IMR-90 (cell line): ENCODE measurements around the gene AKNA. TPM values are rescaled to one million over a fixed set of nuclear protein-coding genes. Genes with fewer than 3 reads are reported as not detected.

Experiments used
- ATAC-seq: fragments of 200-7000 bp; cut with Tn5 transposase; 2 replicates; pipeline ENCODE4 v1.9.1; 2020; ENCODE audit warnings: low read depth, mild to moderate bottlenecking, moderate library complexity
- BruUV-seq: library from RNA; stranded (reverse); fragments of 400-500 nt; replicated peaks from 2 replicates; lab custom pipeline; 2021; lab: Mats Ljungman, UMichigan
- CTCF ChIA-PET: fragments of 300-600 bp; formaldehyde crosslinking; extraction: SDS; loops from one replicate; lab custom pipeline; 2021; ENCODE audit warnings: antibody characterized with exemption; lab: Yijun Ruan, JAX
- POLR2A ChIA-PET: fragments of 300-600 bp; sonication (Branson Sonifier 250); formaldehyde crosslinking; loops from one replicate; lab custom pipeline; 2022; ENCODE audit warnings: antibody characterized with exemption; ENCODE audit not compliant: unreplicated experiment; lab: Charles Lee
- DNase-seq: peaks from one replicate; pipeline ENCODE4 v3.0.0; 2013
- H2AFZ ChIP-seq: replicated peaks from 2 replicates; pipeline ENCODE3; 2013; ENCODE audit warnings: low read length, mild to moderate bottlenecking; ENCODE audit not compliant: poor library complexity
- H2AK5ac ChIP-seq: 2 replicates; pipeline ENCODE4 v1.6.1; 2013; ENCODE audit warnings: low read depth, low read length, inconsistent platforms
- H2AK9ac ChIP-seq: replicated peaks from 2 replicates; pipeline ENCODE3; 2013; ENCODE audit warnings: mild to moderate bottlenecking, low read depth, low read length, moderate library complexity; ENCODE audit not compliant: poor library complexity
- H2BK120ac ChIP-seq: 2 replicates; pipeline ENCODE4 v1.6.1; 2013; ENCODE audit warnings: low read depth, low read length, inconsistent platforms
- H2BK15ac ChIP-seq: 3 replicates; pipeline ENCODE4 v1.6.1; 2013; ENCODE audit warnings: low read depth, low read length, inconsistent platforms
- H2BK20ac ChIP-seq: 2 replicates; pipeline ENCODE4 v1.6.1; 2013; ENCODE audit warnings: low read depth, mild to moderate bottlenecking, inconsistent platforms, low read length, moderate library complexity
- H2BK5ac ChIP-seq: 2 replicates; pipeline ENCODE4 v1.6.1; 2013; ENCODE audit warnings: mild to moderate bottlenecking, low read depth, low read length, inconsistent platforms; ENCODE audit not compliant: poor library complexity, severe bottlenecking
- H3K14ac ChIP-seq: replicated peaks from 2 replicates; pipeline ENCODE4 v1.6.1; 2013; ENCODE audit warnings: low read depth, low read length, inconsistent platforms
- H3K18ac ChIP-seq: 2 replicates; pipeline ENCODE4 v1.6.1; 2013; ENCODE audit warnings: low read depth, low read length, control low read depth
- H3K23ac ChIP-seq: 2 replicates; pipeline ENCODE4 v1.6.1; 2013; ENCODE audit warnings: low read depth, low read length, inconsistent platforms
- H3K27ac ChIP-seq: 2 replicates; pipeline ENCODE4 v1.5.1; 2013; ENCODE audit warnings: mild to moderate bottlenecking, control low read depth, low read length; ENCODE audit not compliant: insufficient read depth
- H3K27me3 ChIP-seq: 2 replicates; pipeline ENCODE4 v1.6.1; 2013; ENCODE audit warnings: low read length; ENCODE audit not compliant: control insufficient read depth, insufficient read depth
- H3K36me3 ChIP-seq: 2 replicates; pipeline ENCODE4 v1.6.1; 2013; ENCODE audit warnings: low read length, mixed read lengths; ENCODE audit not compliant: control insufficient read depth, insufficient read depth
- H3K4ac ChIP-seq: 2 replicates; pipeline ENCODE4 v1.6.1; 2013; ENCODE audit warnings: low read depth, low read length, inconsistent platforms
- H3K4me1 ChIP-seq: 2 replicates; pipeline ENCODE4 v1.6.1; 2013; ENCODE audit warnings: low read length, mixed read lengths; ENCODE audit not compliant: control insufficient read depth, insufficient read depth
- H3K4me2 ChIP-seq: 2 replicates; pipeline ENCODE4 v1.6.1; 2013; ENCODE audit warnings: low read depth, mild to moderate bottlenecking, control low read depth, low read length, moderate library complexity
- H3K4me3 ChIP-seq: 2 replicates; pipeline ENCODE4 v1.5.1; 2013; ENCODE audit warnings: low read depth, mild to moderate bottlenecking, control low read depth, low read length, moderate library complexity; ENCODE audit not compliant: insufficient read depth
- H3K56ac ChIP-seq: 2 replicates; pipeline ENCODE4 v1.6.1; 2013; ENCODE audit warnings: low read length, inconsistent platforms; ENCODE audit not compliant: insufficient read depth; ENCODE audit errors: extremely low read depth
- H3K79me1 ChIP-seq, 2 experiments: 2 replicates each; pipeline ENCODE4 v1.6.1; 2013; ENCODE audit warnings: low read length in 2 of 2, inconsistent platforms in 1 of 2, low read depth in 1 of 2
- H3K9ac ChIP-seq: 2 replicates; pipeline ENCODE4 v1.6.1; 2013; ENCODE audit warnings: low read depth, low read length, control low read depth
- H3K9me1 ChIP-seq: 2 replicates; pipeline ENCODE4 v1.6.1; 2013; ENCODE audit warnings: low read length, inconsistent platforms; ENCODE audit not compliant: insufficient read depth
- H3K9me3 ChIP-seq: 2 replicates; pipeline ENCODE4 v1.6.1; 2013; ENCODE audit warnings: low read length; ENCODE audit not compliant: control insufficient read depth, insufficient read depth
- H4K20me1 ChIP-seq: 2 replicates; pipeline ENCODE4 v1.6.1; 2013; ENCODE audit warnings: low read length, inconsistent platforms; ENCODE audit not compliant: insufficient read depth
- H4K5ac ChIP-seq: 2 replicates; pipeline ENCODE4 v1.6.1; 2013; ENCODE audit warnings: mild to moderate bottlenecking, low read depth, low read length, control low read depth
- H4K8ac ChIP-seq, 2 experiments: 2 replicates each; pipeline ENCODE4 v1.6.1; 2013; ENCODE audit warnings: low read depth in 2 of 2, low read length in 2 of 2, control low read depth in 1 of 2, inconsistent platforms in 1 of 2
- H4K91ac ChIP-seq: 2 replicates; pipeline ENCODE4 v1.6.1; 2013; ENCODE audit warnings: low read depth, low read length, inconsistent platforms; ENCODE audit not compliant: insufficient read depth
- CEBPB ChIP-seq: IDR thresholded peaks from 2 replicates; pipeline ENCODE4 v1.6.1; 2012; ENCODE audit warnings: low read depth, low read length, improper control_type of control experiment
- NFE2L2 ChIP-seq: fragments of 150-350 bp; IDR thresholded peaks from 2 replicates; pipeline ENCODE4 v1.6.1; 2016; ENCODE audit warnings: low read depth, mild to moderate bottlenecking, low read length
- RAD21 ChIP-seq: IDR thresholded peaks from 2 replicates; pipeline ENCODE4 v1.6.1; 2012; ENCODE audit warnings: low read length, improper control_type of control experiment
- RCOR1 ChIP-seq: IDR thresholded peaks from 2 replicates; pipeline ENCODE4 v1.6.1; 2012; ENCODE audit warnings: mild to moderate bottlenecking, low read length, improper control_type of control experiment; ENCODE audit not compliant: insufficient replicate concordance
- SMC3 ChIP-seq: fragments of 150-350 bp; IDR thresholded peaks from 2 replicates; pipeline ENCODE4 v1.6.1; 2016; ENCODE audit warnings: low read depth, mild to moderate bottlenecking, antibody characterized with exemption, low read length, moderate library complexity
- USF2 ChIP-seq: fragments of 150-350 bp; IDR thresholded peaks from 2 replicates; pipeline ENCODE4 v1.6.1; 2017; ENCODE audit warnings: mild to moderate bottlenecking, antibody characterized with exemption, low read length, low read depth
- WGBS, 2 experiments: methylation state at CpG; one replicate each; pipeline versions ENCODE4 v1.1.5 to v1.1.7; 2013; ENCODE audit warnings: missing lambda C conversion rate in 2 of 2; ENCODE audit not compliant: insufficient read length in 1 of 2; ENCODE audit errors: extremely low coverage in 2 of 2; 5-methylcytosine and 5-hydroxymethylcytosine counted together
- dilution Hi-C: fragments of 300-500 bp; cut with HindIII; formaldehyde crosslinking; loops from one replicate; pipeline ENCODE4 v1.14.3; 2018; ENCODE audit warnings: low sequenced_read_pairs; ENCODE audit not compliant: unreplicated experiment
- in situ Hi-C: fragments of 300-500 bp; cut with MboI; formaldehyde crosslinking; loops from 3 replicates; pipeline ENCODE4 v1.14.3; 2019; ENCODE audit warnings: low sequenced_read_pairs, inconsistent platforms, mixed read lengths
- intact Hi-C: fragments of 100-400 bp; cut with micrococcal nuclease; formaldehyde crosslinking; loops from 2 replicates; pipeline ENCODE4 v1.10.0; 2022
- polyA plus RNA-seq, 3 experiments: library from polyadenylated mRNA; depleted of rRNA; stranded (reverse); fragments of >200 nt; gene quantifications; 2 replicates each; pipeline ENCODE4 v1.2.3, GENCODE V29; 2012; ENCODE audit warnings: low replicate concordance in 1 of 3
- total RNA-seq: library from RNA; depleted of rRNA; stranded (reverse); fragments of >200 nt; gene quantifications from 2 replicates; pipeline ENCODE4 v1.2.3, GENCODE V29; 2012

AKNA gene
- total and polyA plus RNA-seq, 2 of the 4 experiments (the other 2 are of a cell fraction) = 2.7 to 7.3 TPM

GRCh38 chr9:114289106-114289505, 98.7 kb downstream of the AKNA start:
- Histone ChIP-seq H3K27me3 (no peaks in the 10 kb centered on the region), H3K9ac (no peak overlapping the region), H2AK9ac (peak overlapping the region; percentile 43), H3K9me3 (no peaks in the 10 kb centered on the region), H2BK15ac (no peak overlapping the region; the same call in 2 of the 3 replicates), H4K5ac (no peak overlapping the region), H3K9me1 (peaks cover 23% of the 10 kb centered on the region), H2BK5ac (no peak overlapping the region), H3K36me3 (peaks cover 11% of the 10 kb centered on the region), H4K20me1 (no peaks in the 10 kb centered on the region), H2BK20ac (peak overlapping the region; percentile 56), H3K4ac (peak overlapping the region; percentile 54), H2BK120ac (no peak overlapping the region; the same call in 1 of the 2 replicates), H4K91ac (no peak overlapping the region), H3K4me3 (no peak overlapping the region), H3K18ac (no peak overlapping the region), H3K4me1 (peaks cover 19% of the 10 kb centered on the region), H3K56ac (no peak overlapping the region), H3K27ac (no peak overlapping the region), H2AFZ (no peak overlapping the region), H3K79me1 (peaks cover 0 to 18% of the 10 kb centered on the region in 2 experiments; a peak in 2 of 4 replicates), H3K23ac (no peak overlapping the region), H3K14ac (no peak overlapping the region), H4K8ac (no peak overlapping the region), H2AK5ac (peak overlapping the region; percentile 34; the same call in 1 of the 2 replicates), H3K4me2 (no peak overlapping the region)
- BruUV-seq = no TSS peak
- intact Hi-C loops = no loop called here
- ATAC-seq (no peak), DNase-seq (no peak)
- in situ Hi-C loops = loop anchor here (5.0 kb wide), 1 partner anchor 127 kb away; no protein-coding TSS in a partner anchor
- dilution Hi-C loops = no loop called here
- POLR2A ChIA-PET = no interaction called here
- CTCF ChIA-PET = interaction anchor here (1.5 to 2.0 kb wide), 2 partner anchors 133 to 180 kb away, joined by 5 to 6 read pairs; partner anchors contain the start of gene COL27A1
- TF ChIP-seq RAD21 (no peak), RCOR1 (no peak), USF2 (no peak), CEBPB (no peak), SMC3 (no peak), NFE2L2 (no peak)
- 93% methylated on average over 9 of the region's 13 CpGs; no CpG with 5 or more reads in 1 of the 2 experiments for WGBS, 2 experiments
